HepG2 (cell line): ENCODE measurements around the gene CDK15. TPM values are rescaled to one million over a fixed set of nuclear protein-coding genes. Genes with fewer than 3 reads are reported as not detected.

Experiments
- ATAC-seq: fragments of 200-7000 bp; cut with Tn5 transposase; 3 replicates; pipeline ENCODE4 v1.9.1; 2020; ENCODE audit warnings: mild to moderate bottlenecking, moderate library complexity
- BruUV-seq: library from RNA; stranded (reverse); fragments of 400-500 nt; replicated peaks from 2 replicates; lab custom pipeline; 2021; lab: Mats Ljungman, UMichigan
- CTCF ChIA-PET: fragments of 300-600 bp; formaldehyde crosslinking; extraction: SDS; loops from one replicate; lab custom pipeline; 2021; ENCODE audit warnings: low total read pairs, inconsistent platforms, low intra/inter-chr PET ratio; lab: Yijun Ruan, JAX
- POLR2A ChIA-PET: fragments of 350-600 bp; sonication (Branson Sonifier 250); formaldehyde crosslinking; loops from one replicate; lab custom pipeline; 2020; ENCODE audit warnings: antibody characterized with exemption, inconsistent platforms; lab: Yijun Ruan, JAX
- DNase-seq: peaks from one replicate; pipeline ENCODE4 v3.0.0-alpha.2; 2015; ENCODE audit warnings: low spot score
- FAIRE-seq: peaks from 3 replicates; lab custom pipeline; 2011; peaks lifted over from hg19 to GRCh38; lab: Jason Lieb, UNC
- H2AFZ ChIP-seq: one replicate; pipeline ENCODE4 v1.6.1; 2011; ENCODE audit warnings: low read length, inconsistent platforms
- H3K27ac ChIP-seq: fragments of 300-600 bp; 3 replicates; pipeline ENCODE4 v1.8.0; 2011; ENCODE audit warnings: mixed run types, mild to moderate bottlenecking, mixed read lengths, low read length, inconsistent platforms; ENCODE audit not compliant: insufficient read depth; ENCODE audit errors: extremely low read length
- H3K27me3 ChIP-seq, 2 experiments: fragments of 200-600 bp in 1 of 2; 2 replicates in 1 of 2; 3 replicates in 1 of 2; pipeline versions ENCODE4 v1.6.0 to v1.8.0; 2011; ENCODE audit warnings: low read length in 2 of 2, mild to moderate bottlenecking in 2 of 2, moderate library complexity in 2 of 2, inconsistent platforms in 1 of 2; ENCODE audit not compliant: insufficient read depth in 2 of 2, control insufficient read depth in 1 of 2
- H3K36me3 ChIP-seq, 2 experiments: fragments of 200-600 bp in 1 of 2; replicated peaks in 1 of 2; 2 replicates in 1 of 2; 3 replicates in 1 of 2; pipeline versions ENCODE4 v1.5.1 to v1.8.0; 2011; ENCODE audit warnings: low read length in 2 of 2, inconsistent platforms in 1 of 2; ENCODE audit not compliant: insufficient read depth in 2 of 2, control insufficient read depth in 1 of 2
- H3K4me1 ChIP-seq: 2 replicates; pipeline ENCODE4 v1.5.1; 2012; ENCODE audit warnings: low read length, inconsistent platforms; ENCODE audit not compliant: insufficient read depth
- H3K4me2 ChIP-seq: 2 replicates; pipeline ENCODE4 v1.6.0; 2011; ENCODE audit warnings: low read depth, low read length, inconsistent platforms
- H3K4me3 ChIP-seq, 3 experiments: fragments of 200-600 bp in 1 of 3; sonication (generic), shearing (Covaris generic) in 1 of 3; replicated peaks in 1 of 3; 2 replicates each; pipeline ENCODE4 v1.5.1; 2011 to 2016; ENCODE audit warnings: low read length in 3 of 3, inconsistent platforms in 2 of 3, low read depth in 2 of 3, mild to moderate bottlenecking in 2 of 3, control low read depth in 1 of 3, mixed read lengths in 1 of 3; ENCODE audit not compliant: insufficient read depth in 1 of 3
- H3K79me2 ChIP-seq: one replicate; pipeline ENCODE4 v1.6.1; 2011; ENCODE audit warnings: low read length, inconsistent platforms; ENCODE audit not compliant: insufficient read depth
- H3K9ac ChIP-seq: 2 replicates; pipeline ENCODE4 v1.6.0; 2011; ENCODE audit warnings: mild to moderate bottlenecking, low read depth, low read length, inconsistent platforms; ENCODE audit not compliant: insufficient read depth
- H3K9me3 ChIP-seq: 2 replicates; pipeline ENCODE4 v1.5.1; 2012; ENCODE audit warnings: mild to moderate bottlenecking, low read length
- H4K20me1 ChIP-seq: 2 replicates; pipeline ENCODE4 v1.6.0; 2011; ENCODE audit warnings: inconsistent platforms, mild to moderate bottlenecking, low read length, moderate library complexity; ENCODE audit not compliant: insufficient read depth
- ARHGAP35 ChIP-seq: sonication (generic); formaldehyde crosslinking; IDR thresholded peaks from 2 replicates; pipeline ENCODE4 v1.9.0; 2022; ENCODE audit warnings: mild to moderate bottlenecking, inconsistent platforms, moderate library complexity, missing genetic modification reagents, borderline replicate concordance
- ATF7-NPFF ChIP-seq: sonication (generic); formaldehyde crosslinking; IDR thresholded peaks from 2 replicates; pipeline ENCODE4 v1.8.1; 2023; ENCODE audit warnings: mild to moderate bottlenecking, low read depth, missing genetic modification reagents, moderate library complexity
- EHMT2 ChIP-seq: fragments of 200-600 bp; sonication (generic); IDR thresholded peaks from 2 replicates; pipeline ENCODE4 v1.7.0; 2017; ENCODE audit warnings: antibody characterized with exemption, low read depth, low read length, borderline replicate concordance
- HNRNPH1 ChIP-seq: fragments of 200-400 bp; formaldehyde crosslinking; optimal IDR thresholded peaks from 2 replicates; pipeline ENCODE3; 2017; ENCODE audit warnings: mild to moderate bottlenecking, low read depth, low read length
- MNT ChIP-seq: fragments of 450-650 bp; IDR thresholded peaks from 2 replicates; pipeline ENCODE4 v1.6.1; 2016
- MYC ChIP-seq: sonication (generic); formaldehyde crosslinking; IDR thresholded peaks from 2 replicates; pipeline ENCODE4 v1.9.0; 2021; ENCODE audit warnings: missing genetic modification reagents, borderline replicate concordance
- NBN ChIP-seq: fragments of 450-650 bp; conservative IDR thresholded peaks from 2 replicates; pipeline ENCODE4 v1.6.1; 2017
- NCOA5 ChIP-seq: sonication (generic); formaldehyde crosslinking; IDR thresholded peaks from 2 replicates; pipeline ENCODE4 v1.4.0; 2020; ENCODE audit warnings: missing genetic modification reagents
- NKX3-1 ChIP-seq: sonication (generic); formaldehyde crosslinking; IDR thresholded peaks from 2 replicates; pipeline ENCODE4 v1.5.0; 2020; ENCODE audit warnings: missing genetic modification reagents
- SIX1 ChIP-seq: sonication (generic); formaldehyde crosslinking; IDR thresholded peaks from 2 replicates; pipeline ENCODE4 v1.4.0; 2020; ENCODE audit warnings: missing genetic modification reagents, borderline replicate concordance
- TARDBP ChIP-seq: sonication (generic); formaldehyde crosslinking; IDR thresholded peaks from 2 replicates; pipeline ENCODE4 v1.8.0; 2022; ENCODE audit warnings: mild to moderate bottlenecking, missing genetic modification reagents
- TBX2 ChIP-seq: sonication (generic); formaldehyde crosslinking; IDR thresholded peaks from 2 replicates; pipeline ENCODE4 v1.5.0; 2020; ENCODE audit warnings: missing genetic modification reagents, mild to moderate bottlenecking, borderline replicate concordance
- ZBED4 ChIP-seq: sonication (generic); formaldehyde crosslinking; IDR thresholded peaks from 2 replicates; pipeline ENCODE4 v1.4.0; 2020; ENCODE audit warnings: missing genetic modification reagents, borderline replicate concordance
- ZNF567 ChIP-seq: sonication (generic); formaldehyde crosslinking; IDR thresholded peaks from 2 replicates; pipeline ENCODE4 v1.8.1; 2023; ENCODE audit warnings: mild to moderate bottlenecking, missing genetic modification reagents, borderline replicate concordance
- WGBS: methylation state at CpG from one replicate; pipeline ENCODE4 v1.1.6; 2017; ENCODE audit warnings: low lambda C conversion rate; 5-methylcytosine and 5-hydroxymethylcytosine counted together
- in situ Hi-C: cut with HindIII; loops from 2 replicates; pipeline ENCODE4 v1.10.0; 2017; ENCODE audit warnings: low pct_unique_long_range_greater_than_20kb; ENCODE audit not compliant: extremely low pct_ligation_motif_present
- intact Hi-C: fragments of 100-400 bp; cut with micrococcal nuclease; formaldehyde crosslinking; loops from one replicate; pipeline ENCODE4 v1.10.0; 2022; ENCODE audit not compliant: unreplicated experiment
- polyA plus RNA-seq, 8 experiments: library from polyadenylated mRNA; depleted of rRNA in 3 of 8; stranded (reverse) in 7 of 8; unstranded in 1 of 8; fragments of >200 nt; fragmentation: Illumina TruSeq in 4 of 8; extraction: Trizol in 4 of 8; gene quantifications; 2 replicates each; pipeline versions ENCODE4 v1.2.1 to v1.2.3, GENCODE V29; 2011 to 2016; ENCODE audit warnings: low read depth in 4 of 8, missing spikeins in 1 of 8, mixed read lengths in 1 of 8; ENCODE audit not compliant: insufficient read depth in 1 of 8
- total RNA-seq, 5 experiments: library from RNA; depleted of rRNA; stranded (reverse); fragments of >200 nt; fragmentation: Illumina TruSeq; extraction: Trizol; gene quantifications; 2 replicates each; pipeline ENCODE4 v1.2.3, GENCODE V29; 2016; ENCODE audit warnings: low read depth in 1 of 5

Gene CDK15
- total and polyA plus RNA-seq, 2 of the 13 experiments (the other 11 are each of a cell fraction or from before 2014, with no cell fraction given): not detected

- Histone ChIP-seq H3K4me1 (no peaks in the 10 kb centered on the region), H3K27me3 (peaks cover 0 to 6% of the 10 kb centered on the region in 2 experiments; a peak in 3 of 5 replicates), H3K27ac (no peak overlapping the region), H3K36me3 (no peaks in the 10 kb centered on the region), H3K9ac (no peak overlapping the region), H3K4me2 (no peak overlapping the region), H3K4me3 (no peak overlapping the region)
- no peak for ATAC-seq
- intact Hi-C loops: no loop called here
- 11% methylated on average over 5 of the region's 5 CpGs for WGBS
- CTCF ChIA-PET: no interaction called here
- FAIRE-seq: no peak
- DNase-seq: no peak
- TF ChIP-seq ARHGAP35 (no peak), MYC (CRISPR knock-in tag) (no peak), NCOA5 (CRISPR knock-in tag) (no peak), MNT (no peak), TBX2 (no peak), EHMT2 (no peak), NKX3-1 (CRISPR knock-in tag) (no peak), NBN (no peak), SIX1 (CRISPR knock-in tag) (no peak), TARDBP (CRISPR knock-in tag) (no peak), ATF7-NPFF (no peak), HNRNPH1 (no peak), ZBED4 (CRISPR knock-in tag) (no peak), ZNF567 (no peak)
- TF ChIP-seq, all 625 proteins: peak for 0
- in situ Hi-C loops: no loop called here
- POLR2A ChIA-PET: no interaction called here
- BruUV-seq: no TSS peak
- Histone ChIP-seq H3K79me2 (no peaks in the 10 kb centered on the region), H3K9me3 (no peaks in the 10 kb centered on the region), H2AFZ (no peak overlapping the region), H4K20me1 (no peaks in the 10 kb centered on the region)
Observed at GRCh38 chr2:201821080-201821479, 14.7 kb downstream of the CDK15 start.
